A172 (cell line): ENCODE results near the gene KIAA0408. TPM values are rescaled to one million over a fixed set of nuclear protein-coding genes. Genes with fewer than 3 reads are reported as not detected.
"Not testable (repeated sequence)": the region's sequence is repeated elsewhere in the genome, so short reads cannot be mapped to it uniquely, and the experiment has no call there.

Experiments
- DNase-seq: peaks from one replicate; pipeline ENCODE4 v3.0.0-alpha.2; 2015; ENCODE audit warnings: low spot score
- total RNA-seq: library from RNA; depleted of rRNA; stranded (reverse); fragments of >200 nt; shearing (Covaris generic); gene quantifications from 2 replicates; pipeline ENCODE4 v1.2.3, GENCODE V29; 2014; rRNA removed

KIAA0408 gene
- total RNA-seq, 1 experiment from 2014 or later = 0.09 TPM

DNA sequence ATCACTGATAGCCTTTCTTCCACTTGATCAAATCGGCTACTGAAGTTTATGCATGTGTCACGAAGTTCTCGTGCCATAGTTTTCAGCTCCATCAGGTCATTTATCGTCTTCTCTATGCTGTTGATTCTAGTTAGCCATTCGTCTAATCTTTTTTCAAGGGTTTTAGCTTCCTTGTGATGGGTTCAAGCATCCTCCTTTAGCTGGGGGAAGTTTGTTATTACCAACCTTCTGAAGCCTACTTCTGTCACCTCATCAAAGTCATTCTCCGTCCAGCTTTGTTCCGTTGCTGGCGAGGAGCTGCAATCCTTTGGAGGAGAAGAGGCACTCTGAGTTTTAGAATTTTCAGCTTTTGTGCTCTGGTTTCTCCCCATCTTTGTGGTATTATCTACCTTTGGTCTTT lies 47.2 kb downstream of the KIAA0408 start:
- not testable (repeated sequence) for DNase-seq

Other genes with a start within 250 kb of the KIAA0408 start
- gene RNF146, start 192.5 kb downstream of the KIAA0408 start, total RNA-seq = 28.2 and 34.9 TPM in 2 replicates
- 102 and 112 TPM in 2 replicates for gene ECHDC1, start 115.8 kb downstream of the KIAA0408 start, total RNA-seq
- gene C6orf58, start 117.8 kb upstream of the KIAA0408 start, total RNA-seq = 0.21 and 0.24 TPM in 2 replicates